Measurements from ENCODE around the gene TTF2. TPM values are rescaled to one million over a fixed set of nuclear protein-coding genes. Genes with fewer than 3 reads are reported as not detected.
A peak's percentile ranks its signal among the peaks of the same experiment; 100 is the strongest.

The TTF2 gene
- total and polyA plus RNA-seq, 2 experiments from 2014 or later = 84.7 to 85.4 TPM

- peaks cover 13% of the 10 kb centered on the region for H3K4me1 ChIP-seq (ENCODE audit: insufficient read depth)
- TF ChIP-seq ZNF462 (CRISPR knock-in tag; IDR thresholded peaks at IDR 0.05) = no peak
- TF ChIP-seq STAT1 (IDR thresholded peaks at IDR 0.05; ENCODE audit: unreplicated experiment) = no peak
- no peak for TF ChIP-seq NANOG (IDR thresholded peaks at IDR 0.05; ENCODE audit: borderline replicate concordance)
- no peak for TF ChIP-seq ZNF114 (CRISPR knock-in tag; IDR thresholded peaks at IDR 0.05)
- TF ChIP-seq POLR2AphosphoS5 (IDR thresholded peaks at IDR 0.05; ENCODE audit: low read depth) = no peak
- TF ChIP-seq CREB1 (CRISPR knock-in tag; IDR thresholded peaks at IDR 0.05; ENCODE audit: low read depth) = no peak
- TF ChIP-seq EZH2 (IDR thresholded peaks at IDR 0.05; ENCODE audit: low read depth, unreplicated experiment) = no peak
- no peak for TF ChIP-seq EZH2phosphoT487 (IDR thresholded peaks at IDR 0.05; ENCODE audit: unreplicated experiment)
- H3K9me3 Mint-ChIP-seq = no peaks in the 10 kb centered on the region
- H3K27me3 Mint-ChIP-seq (ENCODE audit: insufficient read depth, low read depth, poor library complexity) = peaks cover under 1% of the 10 kb centered on the region
- H3K27ac Mint-ChIP-seq = peak overlapping the region; percentile 50; the same call in 1 of the 2 replicates
- DNase-seq (ENCODE audit: low spot score) (no peak), ATAC-seq (peak; percentile 38; the same call in 2 of the 3 replicates)
- no peak overlapping the region for H3K27ac ChIP-seq (ENCODE audit: low read depth)
- no peaks in the 10 kb centered on the region for H3K36me3 ChIP-seq (ENCODE audit: insufficient read depth)
- no peak overlapping the region for H3K4me2 ChIP-seq
- H3K36me3 Mint-ChIP-seq (ENCODE audit: low read depth) = no peaks in the 10 kb centered on the region; the same call in 2 of the 3 replicates
- no peaks in the 10 kb centered on the region for H3K79me2 ChIP-seq (replicated peaks; ENCODE audit: insufficient read depth)
- peak overlapping the region; percentile 50; the same call in 1 of the 2 replicates for H2AFZ ChIP-seq
- H3K4me3 ChIP-seq = no peak overlapping the region
- no peaks in the 10 kb centered on the region for H3F3A ChIP-seq (replicated peaks; ENCODE audit: low read depth)
- H3K4me3 Mint-ChIP-seq = no peak overlapping the region
- H3K27me3 ChIP-seq (ENCODE audit: insufficient read depth) = no peaks in the 10 kb centered on the region
- H4K20me1 ChIP-seq (replicated peaks; ENCODE audit: insufficient read depth) = no peaks in the 10 kb centered on the region
- H3K4me1 Mint-ChIP-seq = peaks cover 11% of the 10 kb centered on the region
- H3K9me2 ChIP-seq (ENCODE audit: insufficient read depth) = no peaks in the 10 kb centered on the region
These were observed 67.7 kb downstream of the TTF2 start for GRCh38 chr1:117127795-117128194.
